Measurements from ENCODE around the gene PACSIN1.

PACSIN1 gene

GRCh38 chr6:34529665-34530327, 63.9 kb downstream of the PACSIN1 start:
- DNase-seq = no peak

- DNase-seq = no peak
These were observed 65.0 kb downstream of the PACSIN1 start for GRCh38 chr6:34530753-34531365.

DNA sequence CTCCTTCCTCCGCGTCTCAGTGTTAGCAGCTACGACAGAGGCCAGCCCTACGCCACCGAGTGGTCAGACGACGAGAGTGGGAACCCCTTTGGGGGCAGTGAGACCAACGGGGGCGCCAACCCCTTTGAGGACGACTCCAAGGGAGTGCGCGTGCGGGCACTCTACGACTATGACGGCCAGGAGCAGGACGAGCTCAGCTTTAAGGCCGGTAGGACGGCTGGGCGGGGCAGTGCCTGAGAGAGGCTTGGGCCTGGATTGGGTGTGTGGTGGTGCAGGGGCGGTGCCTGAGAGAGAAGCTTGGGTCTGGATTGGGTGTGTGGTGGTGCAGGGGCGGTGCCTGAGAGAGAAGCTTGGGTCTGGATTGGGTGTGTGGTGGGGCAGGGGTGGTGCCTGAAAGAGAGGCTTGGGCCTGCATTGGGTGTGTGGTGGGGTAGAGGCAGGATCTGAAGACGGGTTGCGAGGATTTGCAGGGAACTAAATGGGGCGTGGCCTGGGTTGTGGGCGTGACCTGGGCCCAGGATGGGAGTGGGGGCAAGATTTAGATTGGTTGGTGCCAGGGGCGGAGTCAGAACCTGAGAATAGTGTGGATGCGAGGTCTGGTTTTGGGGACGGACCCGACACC, 65.8 kb downstream of the PACSIN1 start:
- DNase-seq = no peak

GRCh38 chr6:34532230-34532629, 66.4 kb downstream of the PACSIN1 start:
- DNase-seq = no peak

GRCh38 chr6:34534146-34534545, 68.3 kb downstream of the PACSIN1 start:
- no peak for DNase-seq

GRCh38 chr6:34534656-34535055, 68.8 kb downstream of the PACSIN1 start:
- no peak for DNase-seq

DNA sequence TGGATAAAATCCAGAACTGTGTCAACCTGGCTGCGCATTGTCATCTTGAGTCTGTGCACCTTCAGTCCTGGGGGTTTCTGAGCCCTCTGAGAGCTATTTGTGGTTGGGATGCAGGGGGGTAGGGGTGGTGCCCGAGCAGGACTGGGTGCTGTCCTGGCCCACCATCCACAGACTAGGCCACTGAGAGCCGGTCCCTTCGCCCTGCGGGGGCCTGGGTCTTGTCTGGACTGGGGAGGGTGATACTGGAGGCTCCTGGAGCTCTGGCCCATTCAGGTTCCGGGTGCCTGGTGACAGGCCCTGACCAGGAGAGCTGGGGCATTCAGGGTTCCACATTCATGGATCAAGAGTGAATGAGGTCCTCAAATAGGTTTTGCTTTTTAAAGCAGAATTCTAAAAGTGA, 69.3 kb downstream of the PACSIN1 start:
- no peak for DNase-seq

GRCh38 chr6:34535646-34536045, 69.8 kb downstream of the PACSIN1 start:
- DNase-seq = no peak

- DNase-seq = no peak
These were observed 70.5 kb downstream of the PACSIN1 start for GRCh38 chr6:34536251-34536958.

GRCh38 chr6:34536959-34537848, 71.3 kb downstream of the PACSIN1 start:
- DNase-seq = no peak

- DNase-seq = no peak
These were observed 72.2 kb downstream of the PACSIN1 start for GRCh38 chr6:34537922-34538550.

DNA sequence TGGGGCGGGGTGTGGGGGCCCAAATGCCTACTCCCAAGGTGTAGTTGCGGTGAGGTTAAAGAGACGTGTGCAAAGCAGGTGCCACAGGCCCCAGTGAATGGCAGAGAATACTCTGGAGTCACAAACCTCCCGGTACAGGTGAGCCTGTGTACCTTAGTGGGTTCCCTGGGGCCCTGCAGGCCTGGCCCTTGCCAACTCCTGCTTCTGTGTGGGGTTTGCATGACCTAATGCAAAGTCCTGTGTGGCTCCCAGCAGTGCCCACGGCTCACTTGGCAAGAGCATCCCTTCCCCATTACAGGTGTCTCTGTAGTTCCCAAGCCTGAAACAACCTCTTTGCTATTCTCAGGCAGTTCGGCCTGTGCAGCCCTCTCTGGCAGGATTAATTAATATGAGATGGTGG, 72.7 kb downstream of the PACSIN1 start:
- DNase-seq = no peak

- no peak for DNase-seq
These were observed 73.3 kb downstream of the PACSIN1 start for GRCh38 chr6:34539181-34539580.

GRCh38 chr6:34540222-34540621, 74.3 kb downstream of the PACSIN1 start:
- DNase-seq = no peak

- DNase-seq = no peak
These were observed 75.0 kb downstream of the PACSIN1 start for GRCh38 chr6:34540841-34541240.

- no peak for DNase-seq
These were observed 77.5 kb downstream of the PACSIN1 start for GRCh38 chr6:34543421-34543820.

- DNase-seq = no peak
These were observed 78.3 kb downstream of the PACSIN1 start for GRCh38 chr6:34544052-34544604.

- DNase-seq = no peak
These were observed 79.0 kb downstream of the PACSIN1 start for GRCh38 chr6:34544776-34545471.

DNA sequence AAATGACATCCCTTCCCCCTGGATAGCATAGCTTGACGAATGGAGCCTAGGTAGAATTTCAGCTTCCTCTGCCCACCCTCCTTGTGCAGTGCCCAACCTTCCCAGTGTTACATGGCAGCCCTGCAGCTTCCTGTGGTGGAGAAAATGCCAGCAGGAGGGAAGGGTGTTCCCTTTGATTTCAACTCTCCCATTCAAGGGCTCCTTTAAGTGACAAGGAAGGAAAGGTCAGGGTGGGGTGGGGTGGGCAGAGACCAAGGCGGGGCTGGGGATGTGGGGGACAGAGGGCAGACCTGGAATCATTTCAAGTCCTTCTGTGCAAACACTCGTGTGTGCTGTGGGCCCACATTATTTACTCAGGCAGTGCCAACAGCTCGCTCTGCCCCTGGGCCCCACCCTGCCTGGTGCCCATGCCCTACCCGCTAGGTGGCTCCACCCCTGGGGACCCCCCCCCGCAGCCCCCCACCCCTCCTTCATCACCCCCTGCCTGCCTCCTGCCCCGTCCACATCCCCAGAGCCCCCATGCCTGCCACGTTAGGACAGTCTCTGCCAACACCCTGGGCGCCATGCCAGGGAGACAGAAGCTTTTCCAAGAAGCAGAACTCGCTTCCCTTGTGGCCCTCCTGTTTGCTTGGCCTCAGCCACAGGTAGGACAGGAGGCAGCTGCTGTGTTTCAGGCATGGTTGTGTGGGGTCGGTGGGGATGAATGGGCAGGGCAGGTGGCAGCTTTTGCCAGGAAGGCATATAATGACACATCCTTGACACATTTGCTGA, 80.9 kb downstream of the PACSIN1 start:
- no peak for DNase-seq

All from activated effector memory CD4-positive, alpha-beta T cell treated with Interleukin-2 at 50 U/mL for 16 hours (primary cell).